T-helper 9 cell (primary cell): ENCODE measurements around the gene MAOB.

ENCODE experiments used
- DNase-seq: peaks from one replicate; pipeline ENCODE4 v3.0.0-alpha.2; 2020

Gene MAOB

GRCh38 chrX:43860646-43861370 is 21.4 kb downstream of the MAOB start:
- no peak for DNase-seq

GRCh38 chrX:43853225-43853828 is 28.9 kb downstream of the MAOB start:
- DNase-seq, result no peak

DNA sequence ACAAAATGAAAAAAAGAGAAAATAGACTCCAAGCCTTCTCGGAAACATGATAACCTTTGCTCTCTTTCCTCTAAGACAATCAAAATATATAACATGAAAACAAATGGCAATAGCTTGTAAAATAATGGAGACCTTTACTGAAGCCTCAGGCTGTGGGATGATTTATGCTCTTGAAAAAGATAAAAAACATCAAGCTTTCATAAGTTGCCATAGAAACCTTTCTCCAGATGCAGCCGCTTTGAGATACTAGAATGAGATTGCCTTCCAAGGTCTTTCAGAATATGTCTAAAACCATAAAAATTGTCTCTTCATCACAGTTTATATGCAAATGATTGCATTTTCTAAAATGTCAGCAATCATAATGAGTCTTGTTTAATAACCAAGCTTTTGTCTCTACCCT is 31.6 kb downstream of the MAOB start:
- no peak for DNase-seq

GRCh38 chrX:43849173-43849572 is 33.1 kb downstream of the MAOB start:
- DNase-seq, result no peak

DNA sequence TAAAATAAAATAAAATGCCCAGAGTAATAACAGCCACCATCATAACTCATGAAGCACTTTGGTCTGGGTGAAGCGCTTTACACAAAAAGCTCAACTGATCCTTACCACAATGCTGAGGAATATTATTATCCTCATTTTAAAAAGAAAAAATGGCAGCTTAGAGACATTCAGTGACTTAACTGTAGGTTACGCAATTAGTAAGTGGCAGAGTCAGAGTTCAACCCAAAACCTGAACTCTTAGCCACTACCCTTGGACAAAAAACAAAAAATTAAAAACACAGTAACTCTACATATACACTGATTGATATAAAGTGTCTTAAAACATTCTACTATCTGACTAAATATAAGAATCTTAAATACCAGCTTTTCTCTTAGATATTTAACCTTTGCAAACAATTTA is 34.9 kb downstream of the MAOB start:
- no peak for DNase-seq

GRCh38 chrX:43846558-43846957 is 35.7 kb downstream of the MAOB start:
- DNase-seq, result no peak

DNA sequence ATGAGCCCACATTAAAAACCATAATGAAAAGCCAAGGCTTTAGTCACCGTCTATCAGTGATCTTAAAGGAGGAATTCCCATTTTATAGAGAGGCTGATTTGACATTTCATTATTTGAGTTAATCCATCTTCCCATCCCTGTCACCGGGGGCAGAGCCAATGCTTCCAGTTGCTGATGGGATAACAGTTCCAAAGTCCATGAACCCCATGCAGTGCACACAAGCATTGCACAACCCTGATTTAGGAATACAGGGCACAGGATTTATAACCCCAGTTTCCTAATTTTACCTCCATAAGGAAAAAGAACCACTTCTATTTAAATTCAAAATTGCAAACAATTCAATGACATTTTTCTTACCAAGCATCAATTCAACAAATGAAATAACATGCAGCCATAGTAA is 36.5 kb downstream of the MAOB start:
- no peak for DNase-seq

DNA sequence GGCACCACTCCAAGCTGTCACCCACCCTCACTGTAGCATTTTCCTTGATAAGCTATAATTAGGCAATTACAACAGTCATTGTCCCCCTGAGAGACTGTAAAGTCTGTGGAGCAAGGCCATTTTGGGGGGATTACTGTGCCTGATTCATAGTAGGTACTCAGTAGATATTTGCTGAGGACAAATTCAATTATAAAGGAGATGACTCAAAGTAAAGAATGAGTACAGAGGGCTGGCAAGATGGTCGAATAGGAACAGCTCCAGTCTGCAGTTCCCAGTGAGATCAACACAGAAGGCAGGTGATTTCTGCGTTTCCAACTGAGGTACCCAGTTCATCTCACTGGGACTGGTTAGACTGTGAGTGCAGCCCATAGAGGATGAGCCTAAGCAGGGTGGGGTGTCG is 42.0 kb downstream of the MAOB start:
- DNase-seq, result no peak

DNA sequence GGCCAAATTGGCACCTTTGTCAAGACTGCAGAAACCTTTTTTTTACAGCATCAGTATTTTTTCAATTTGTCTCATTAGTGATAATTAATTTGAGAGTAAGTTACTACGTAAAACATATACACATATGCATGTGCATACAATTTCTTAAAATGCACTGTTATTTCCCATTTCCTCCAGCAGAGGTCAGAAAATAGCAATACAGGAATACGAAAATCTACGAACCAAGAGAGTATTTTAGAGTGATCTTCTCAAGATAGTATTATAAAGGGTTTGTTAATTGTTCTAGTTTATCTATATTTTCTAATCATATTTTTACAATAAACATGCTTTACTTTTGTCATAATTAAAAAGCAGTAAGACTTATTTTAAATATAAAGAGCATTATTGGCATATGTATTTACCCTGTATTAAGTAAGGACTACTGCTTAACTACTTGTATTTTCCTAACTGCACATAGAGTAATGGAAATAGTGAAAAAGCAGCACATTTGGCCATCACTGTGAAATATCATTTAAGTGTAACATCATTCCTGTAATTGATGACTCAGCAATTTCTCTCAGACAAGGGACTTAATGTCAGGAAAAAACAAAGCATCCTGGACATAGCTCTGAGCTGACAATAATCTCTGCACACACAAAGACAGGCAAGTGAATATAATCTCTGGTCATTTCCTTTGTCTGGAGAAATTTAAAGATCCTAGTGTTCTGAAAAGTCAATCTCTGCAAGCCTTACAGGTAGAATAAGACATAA is 45.6 kb downstream of the MAOB start:
- DNase-seq, result no peak

DNA sequence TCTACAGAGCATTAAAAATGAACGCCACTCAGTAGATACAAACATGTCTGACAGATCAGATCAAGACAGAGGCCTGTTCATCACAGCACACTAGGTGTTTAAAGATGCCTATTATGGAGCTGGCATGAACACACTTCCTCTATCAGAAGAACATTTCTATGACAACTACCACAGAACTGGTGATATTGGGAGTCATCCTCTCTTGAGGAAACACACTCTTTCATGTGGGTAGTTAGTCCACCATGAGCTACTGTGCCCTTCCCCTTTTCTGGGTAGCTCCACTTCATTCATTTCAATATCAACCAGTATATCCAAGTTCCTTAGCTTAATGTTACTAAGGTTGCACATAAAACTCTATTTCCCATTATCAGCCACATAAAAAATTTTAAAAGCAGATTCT is 46.7 kb downstream of the MAOB start:
- no peak for DNase-seq

DNA sequence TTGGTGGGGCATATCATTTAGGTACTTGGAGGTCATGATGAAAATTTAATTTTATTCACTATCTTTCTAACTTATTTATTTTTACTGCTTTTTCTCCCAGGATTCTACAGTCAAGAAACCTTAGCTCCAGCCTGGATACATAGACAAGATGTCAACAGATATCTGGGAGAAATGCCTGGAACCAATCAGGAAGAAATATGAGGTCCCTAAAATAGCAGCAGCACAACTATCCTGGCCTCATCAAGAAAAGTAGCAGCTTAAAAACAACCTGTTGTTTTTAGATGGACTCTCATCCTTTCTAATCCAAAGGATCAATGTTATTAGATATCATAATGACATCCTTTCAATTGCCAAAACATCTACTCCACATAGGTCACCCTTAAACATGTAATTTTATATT is 54.5 kb downstream of the MAOB start:
- no peak for DNase-seq

GRCh38 chrX:43822014-43822413 is 60.2 kb downstream of the MAOB start:
- DNase-seq, result no peak

- no peak for DNase-seq
These were observed 64.8 kb downstream of the MAOB start for GRCh38 chrX:43817444-43817843.

DNA sequence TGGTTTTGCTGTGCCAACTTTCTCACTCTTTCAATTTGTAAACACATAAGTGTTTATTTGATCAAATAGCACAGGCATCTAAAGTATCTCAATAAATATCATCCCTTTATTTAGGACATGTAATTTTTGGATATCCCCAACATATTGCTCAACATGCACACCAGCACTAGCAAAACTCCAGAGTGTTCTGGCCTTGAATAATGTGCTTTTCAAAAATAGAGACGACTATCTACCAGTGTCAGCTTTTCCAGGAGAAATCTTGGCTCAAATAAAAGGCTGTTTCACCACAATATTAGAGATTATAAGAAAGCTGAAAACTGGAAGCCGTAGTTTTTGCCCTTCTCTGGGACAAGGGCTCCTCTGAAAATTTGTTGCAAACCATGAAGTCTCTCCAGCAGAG is 67.0 kb downstream of the MAOB start:
- no peak for DNase-seq

- DNase-seq, result no peak
These were observed 68.4 kb downstream of the MAOB start for GRCh38 chrX:43813898-43814297.

GRCh38 chrX:43813319-43813718 is 68.9 kb downstream of the MAOB start:
- no peak for DNase-seq

DNA sequence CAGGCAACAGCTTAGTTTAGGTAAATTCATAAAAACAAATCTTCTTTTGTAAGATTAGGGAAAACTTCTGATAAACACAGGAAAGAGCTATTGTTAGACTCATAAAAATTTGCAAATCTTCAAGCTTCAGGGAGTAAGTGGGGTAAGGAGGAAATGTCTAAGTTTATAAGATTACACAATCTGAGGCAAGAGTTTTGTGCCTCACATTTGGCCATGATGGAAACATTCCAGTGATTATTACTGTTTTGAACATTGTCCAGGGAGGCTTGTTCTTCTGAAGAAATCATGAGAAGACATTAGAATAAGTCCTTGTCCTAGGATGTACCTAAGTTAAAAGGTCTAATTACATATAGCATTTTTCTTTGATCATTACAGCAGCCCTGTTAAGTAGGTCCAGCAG is 72.8 kb downstream of the MAOB start:
- DNase-seq, result no peak

- no peak for DNase-seq
These were observed 74.0 kb downstream of the MAOB start for GRCh38 chrX:43808231-43808630.

GRCh38 chrX:43805579-43805978 is 76.7 kb downstream of the MAOB start:
- no peak for DNase-seq

DNA sequence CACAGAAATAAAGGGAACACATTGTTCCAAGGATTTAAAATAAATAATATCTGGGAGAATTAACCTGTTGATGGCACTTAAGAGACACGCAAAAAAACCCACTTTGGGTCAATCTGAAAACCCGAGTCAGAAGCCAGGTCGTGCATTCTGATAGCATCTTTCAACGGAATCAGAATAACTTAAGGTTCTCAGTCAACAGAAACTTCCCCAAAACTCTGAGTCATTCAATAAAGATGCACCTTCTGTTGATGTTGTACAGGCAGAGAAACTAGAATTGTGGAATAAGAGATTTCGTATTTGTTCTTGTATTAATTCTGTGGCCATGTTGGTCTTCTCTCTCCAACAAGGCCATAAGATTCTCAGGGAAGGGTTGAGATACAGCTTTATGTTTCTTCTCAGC is 78.2 kb downstream of the MAOB start:
- no peak for DNase-seq

GRCh38 chrX:43785930-43786591 is 96.2 kb downstream of the MAOB start:
- DNase-seq, result no peak

DNA sequence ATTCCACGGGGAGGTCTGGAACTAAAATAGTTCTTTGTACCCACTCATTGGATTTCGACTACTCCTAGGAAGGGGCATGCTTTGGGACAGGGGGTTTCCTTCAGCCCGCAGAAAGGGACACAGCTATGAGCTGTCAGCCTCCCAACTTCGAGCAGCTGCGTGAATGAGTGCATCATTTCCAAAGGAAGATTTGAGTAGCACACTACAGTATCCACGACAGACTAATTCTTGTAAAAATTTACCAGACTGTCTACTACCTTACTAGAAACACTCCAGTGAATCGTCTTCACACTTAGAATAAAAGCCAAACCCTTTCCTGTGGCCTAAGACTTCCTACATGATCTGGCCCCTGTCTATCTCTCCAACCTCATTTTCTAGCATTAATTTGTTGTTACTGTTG is 124.2 kb downstream of the MAOB start:
- DNase-seq, result no peak

- no peak for DNase-seq
These were observed 126.2 kb downstream of the MAOB start for GRCh38 chrX:43756076-43756475.

GRCh38 chrX:43753637-43754036 is 128.6 kb downstream of the MAOB start:
- no peak for DNase-seq
